Epithelial cell of proximal tubule (primary cell): Measurements from ENCODE around the gene SLC6A19. TPM values are rescaled to one million over a fixed set of nuclear protein-coding genes. Genes with fewer than 3 reads are reported as not detected.

ENCODE experiments used
- DNase-seq: peaks from one replicate; pipeline ENCODE4 v3.0.0-alpha.2; 2011; ENCODE audit warnings: low read depth
- H3K4me3 ChIP-seq: 2 replicates; pipeline ENCODE4 v1.5.1; 2011; ENCODE audit warnings: low read depth, mild to moderate bottlenecking, low read length
- total RNA-seq: library from RNA; depleted of rRNA; stranded (reverse); fragments of >200 nt; gene quantifications from 2 replicates; pipeline ENCODE4 v1.2.3, GENCODE V29; 2015
- TF ChIP-seq, protein P1 (sequence below): conservative IDR thresholded peaks from 2 replicates; pipeline ENCODE4 v1.5.1; 2012; ENCODE audit warnings: low read depth, mild to moderate bottlenecking, low read length

Gene SLC6A19
- not detected in 2 replicates for total RNA-seq

DNA sequence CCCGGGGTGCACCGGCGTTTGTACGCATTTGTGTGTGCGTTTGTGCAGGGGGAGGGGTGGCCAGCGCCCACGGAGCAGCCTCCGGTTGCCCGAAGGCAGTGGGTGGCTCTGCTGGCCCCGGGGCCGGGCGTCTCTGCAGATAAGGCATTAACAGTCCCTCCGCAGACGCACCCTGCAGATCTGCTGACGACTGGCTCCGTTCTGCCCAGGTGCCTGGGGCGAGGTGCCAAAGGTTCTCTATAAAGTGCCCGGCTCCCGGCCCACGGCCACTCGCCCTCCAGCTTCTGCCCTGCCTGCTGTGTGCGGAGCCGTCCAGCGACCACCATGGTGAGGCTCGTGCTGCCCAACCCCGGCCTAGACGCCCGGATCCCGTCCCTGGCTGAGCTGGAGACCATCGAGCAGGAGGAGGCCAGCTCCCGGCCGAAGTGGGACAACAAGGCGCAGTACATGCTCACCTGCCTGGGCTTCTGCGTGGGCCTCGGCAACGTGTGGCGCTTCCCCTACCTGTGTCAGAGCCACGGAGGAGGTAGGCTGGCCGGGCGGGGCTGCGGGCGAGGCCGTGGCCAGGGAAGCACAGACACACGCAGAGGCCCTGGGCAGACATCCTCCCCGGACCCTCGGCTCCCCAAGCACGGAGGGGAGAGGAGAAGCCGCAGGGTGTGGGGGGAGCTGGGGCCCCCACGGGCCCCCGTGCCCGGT lies at the start of gene SLC6A19:
Gene SLC6A19 (plus strand): TSS at position 269 of the 699 bp plus-strand sequence. CDS start 56 bp downstream, at position 325.
- DNase-seq = no peak
- TF ChIP-seq, protein P1, sequence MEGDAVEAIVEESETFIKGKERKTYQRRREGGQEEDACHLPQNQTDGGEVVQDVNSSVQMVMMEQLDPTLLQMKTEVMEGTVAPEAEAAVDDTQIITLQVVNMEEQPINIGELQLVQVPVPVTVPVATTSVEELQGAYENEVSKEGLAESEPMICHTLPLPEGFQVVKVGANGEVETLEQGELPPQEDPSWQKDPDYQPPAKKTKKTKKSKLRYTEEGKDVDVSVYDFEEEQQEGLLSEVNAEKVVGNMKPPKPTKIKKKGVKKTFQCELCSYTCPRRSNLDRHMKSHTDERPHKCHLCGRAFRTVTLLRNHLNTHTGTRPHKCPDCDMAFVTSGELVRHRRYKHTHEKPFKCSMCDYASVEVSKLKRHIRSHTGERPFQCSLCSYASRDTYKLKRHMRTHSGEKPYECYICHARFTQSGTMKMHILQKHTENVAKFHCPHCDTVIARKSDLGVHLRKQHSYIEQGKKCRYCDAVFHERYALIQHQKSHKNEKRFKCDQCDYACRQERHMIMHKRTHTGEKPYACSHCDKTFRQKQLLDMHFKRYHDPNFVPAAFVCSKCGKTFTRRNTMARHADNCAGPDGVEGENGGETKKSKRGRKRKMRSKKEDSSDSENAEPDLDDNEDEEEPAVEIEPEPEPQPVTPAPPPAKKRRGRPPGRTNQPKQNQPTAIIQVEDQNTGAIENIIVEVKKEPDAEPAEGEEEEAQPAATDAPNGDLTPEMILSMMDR = no peak
- no peak within 1 kb of the TSS for H3K4me3 ChIP-seq

DNA sequence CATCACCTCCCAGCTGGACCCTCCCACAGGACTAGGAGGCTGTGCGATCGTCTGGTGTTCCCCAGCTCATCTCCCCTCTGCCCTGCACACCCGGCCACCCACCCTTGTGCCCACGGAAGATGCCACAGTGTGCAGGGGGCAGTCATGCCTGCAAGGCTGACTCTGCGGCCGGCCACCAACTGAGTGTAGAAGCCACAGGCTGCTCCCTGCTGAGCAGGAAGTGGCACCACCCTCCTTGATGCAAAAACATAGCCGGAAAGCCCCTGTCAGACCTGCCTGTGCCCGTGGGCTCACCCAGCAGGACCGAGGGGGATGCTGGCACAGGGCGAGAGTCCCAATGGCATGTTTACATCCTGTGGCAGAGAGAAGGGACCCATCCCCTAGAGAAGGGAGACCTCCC lies 49.2 kb upstream of the SLC6A19 start:
- DNase-seq = no peak
- no peak overlapping the region for H3K4me3 ChIP-seq
- TF ChIP-seq, protein P1 = no peak

DNA sequence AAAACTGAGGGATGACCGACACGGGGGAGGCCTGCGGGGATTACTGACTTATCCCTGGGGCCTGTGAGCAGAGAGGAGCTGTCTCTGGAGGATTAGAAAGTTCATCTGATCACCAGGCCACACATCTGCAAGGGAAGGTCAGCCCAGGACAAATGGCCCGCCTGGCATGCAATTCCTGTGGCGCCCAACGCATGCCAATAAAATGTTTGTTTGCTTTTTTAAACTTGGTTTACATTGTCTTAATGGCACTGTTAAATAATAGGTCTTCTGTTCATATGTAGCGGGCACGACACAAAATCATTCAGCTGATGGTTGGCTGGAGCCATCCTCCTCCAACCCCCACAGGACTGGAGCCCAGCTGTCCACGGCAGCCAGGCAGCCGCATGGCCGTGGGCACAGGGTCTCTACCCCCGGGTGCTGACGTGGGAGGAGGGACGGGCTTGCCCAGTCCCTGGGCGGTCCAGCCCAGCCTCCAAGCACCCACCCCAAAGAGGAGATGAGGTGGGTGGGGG lies 48.6 kb upstream of the SLC6A19 start:
- TF ChIP-seq, protein P1 = no peak
- DNase-seq = no peak
- H3K4me3 ChIP-seq = no peak overlapping the region

DNA sequence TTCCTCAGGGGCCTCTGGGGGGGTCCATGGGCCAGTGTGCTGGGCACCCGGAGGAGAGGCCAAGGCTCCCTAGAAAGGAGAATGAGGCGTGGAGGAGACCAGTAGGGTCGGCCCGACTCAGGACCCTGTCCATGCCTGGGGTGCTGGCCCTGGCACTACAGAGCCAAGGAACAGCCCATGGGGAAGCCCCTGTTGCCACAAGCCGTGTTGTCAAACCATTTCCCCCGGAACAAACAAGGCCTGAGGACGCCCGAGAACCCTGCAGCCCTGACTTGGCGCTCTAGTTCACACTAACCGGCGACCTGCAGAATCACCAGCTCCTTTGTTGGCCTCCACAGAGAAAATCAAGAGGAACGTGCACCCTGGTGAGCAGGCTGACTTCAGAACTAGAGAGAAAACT lies 48.0 kb upstream of the SLC6A19 start:
- TF ChIP-seq, protein P1 = no peak
- no peak for DNase-seq
- no peak overlapping the region for H3K4me3 ChIP-seq

DNA sequence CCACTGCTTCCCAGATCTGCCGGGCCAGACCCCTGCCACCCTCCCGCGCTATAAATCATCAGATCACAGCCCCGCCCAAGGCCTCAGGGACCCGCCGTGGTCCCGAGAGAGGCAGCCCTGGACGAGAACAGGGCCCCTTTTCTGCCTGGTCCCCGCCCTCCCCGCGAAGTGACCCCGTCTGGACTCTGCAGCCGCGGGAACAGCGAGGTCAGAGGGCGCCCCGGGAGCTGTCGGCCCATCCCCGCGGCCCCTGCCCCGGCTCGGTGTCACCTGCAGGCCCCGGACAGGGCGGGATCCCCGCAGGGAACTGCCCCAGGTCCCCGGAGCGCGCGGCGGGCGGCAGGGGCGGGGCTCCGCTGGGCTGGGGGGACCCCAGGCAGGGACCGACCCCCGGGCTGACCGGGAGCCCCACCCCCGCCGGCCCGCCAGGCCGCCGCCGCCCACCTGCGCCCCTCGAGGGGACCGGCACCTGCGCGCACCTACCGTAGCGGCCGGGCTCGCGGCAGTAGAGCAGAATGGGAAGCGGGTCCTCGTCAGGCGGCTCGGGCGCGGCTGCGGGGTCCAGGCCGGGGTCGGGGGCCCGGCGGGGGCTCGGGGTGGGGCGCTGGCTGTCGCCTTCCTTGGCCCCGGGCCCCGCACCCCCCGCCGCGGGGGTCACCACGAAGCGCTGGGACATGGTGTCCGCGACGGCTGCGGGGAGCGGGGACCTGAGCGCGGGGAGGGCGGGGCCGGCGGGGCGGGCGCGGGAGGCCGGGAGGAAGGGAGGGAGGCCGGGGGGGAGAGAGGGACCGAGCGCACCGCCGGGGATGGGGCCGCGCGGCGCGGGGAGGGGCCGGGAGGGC lies 46.0 kb upstream of the SLC6A19 start:
- DNase-seq = no peak
- no peak overlapping the region for H3K4me3 ChIP-seq
- TF ChIP-seq, protein P1 = no peak

DNA sequence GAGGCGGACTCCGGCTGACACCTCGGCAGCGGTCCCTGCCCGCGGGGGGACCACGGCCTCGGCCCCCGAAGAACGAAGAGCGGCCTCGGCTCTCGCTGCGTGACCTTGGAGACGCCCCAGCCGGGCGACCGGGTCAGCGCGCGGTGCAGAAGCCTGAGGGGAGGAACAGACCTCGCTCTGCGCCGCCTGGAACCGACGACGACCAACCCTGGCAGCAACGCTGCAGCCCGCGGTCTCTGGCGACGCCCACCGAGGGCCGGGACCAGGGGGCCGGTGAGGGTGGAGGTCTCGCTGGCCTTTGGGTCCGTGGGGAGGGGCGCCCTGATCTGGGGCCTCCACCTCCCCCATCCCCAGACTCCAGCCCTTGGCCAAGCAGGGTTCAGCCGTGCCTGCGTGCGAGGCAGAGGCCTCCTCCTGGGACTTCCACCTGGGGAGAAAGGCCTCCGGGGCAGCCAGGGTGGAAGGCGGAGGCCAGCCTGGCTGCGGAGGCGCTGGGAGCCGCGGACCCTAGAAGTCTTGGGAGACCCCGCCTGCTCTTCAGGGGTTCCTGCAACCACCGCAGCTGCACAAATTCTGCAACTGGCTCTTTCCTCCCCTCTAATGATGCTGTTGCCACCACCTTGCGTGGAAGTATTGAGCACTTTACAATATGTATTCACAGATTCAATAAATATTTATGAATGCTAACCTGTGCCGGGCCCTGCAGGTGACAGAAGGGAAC lies 45.2 kb upstream of the SLC6A19 start:
- no peak for DNase-seq
- TF ChIP-seq, protein P1 = no peak
- no peak overlapping the region for H3K4me3 ChIP-seq
